Naive thymus-derived CD4-positive, alpha-beta T cell (primary cell): ENCODE measurements around the gene PEX6. TPM values are rescaled to one million over a fixed set of nuclear protein-coding genes. Genes with fewer than 3 reads are reported as not detected.

Experiments used
- ATAC-seq: fragments of 150-1000 bp; cut with Tn5 transposase; 2 replicates; pipeline ENCODE4 v1.10.0; 2021; ENCODE audit warnings: mild to moderate bottlenecking, moderate library complexity
- CTCF ChIA-PET: fragments of 350-600 bp; sonication (Branson Sonifier 250); formaldehyde crosslinking; loops from one replicate; lab custom pipeline; 2021; ENCODE audit warnings: antibody characterized with exemption; lab: Charles Lee
- POLR2A ChIA-PET: fragments of 350-600 bp; sonication (Branson Sonifier 250); formaldehyde crosslinking; loops from one replicate; lab custom pipeline; 2021; ENCODE audit warnings: antibody characterized with exemption, inconsistent platforms; lab: Charles Lee
- DNase-seq, 9 donors: peaks; one replicate each; pipeline versions ENCODE4 v3.0.0 to v3.0.0-alpha.2; 2020 to 2022; ENCODE audit warnings: mixed read lengths in 1 of 9
- H3K27ac ChIP-seq: one replicate; pipeline ENCODE4 v1.7.0; 2013; ENCODE audit warnings: mild to moderate bottlenecking, low read depth, low read length, moderate library complexity
- H3K27me3 ChIP-seq, 2 donors: one replicate each; pipeline ENCODE4 v1.7.0; 2013; ENCODE audit warnings: low read length in 2 of 2, mild to moderate bottlenecking in 2 of 2, moderate library complexity in 2 of 2; ENCODE audit not compliant: control insufficient read depth in 2 of 2, insufficient read depth in 2 of 2
- H3K36me3 ChIP-seq, 3 experiments: 1 replicate in 2 of 3; 2 replicates in 1 of 3; pipeline ENCODE4 v1.7.0; 2013; ENCODE audit warnings: low read length in 3 of 3, mild to moderate bottlenecking in 3 of 3, moderate library complexity in 1 of 3; ENCODE audit not compliant: insufficient read depth in 3 of 3, control insufficient read depth in 2 of 3
- H3K4me1 ChIP-seq, 2 donors: one replicate each; pipeline ENCODE4 v1.7.0; 2013; ENCODE audit warnings: low read length in 2 of 2, mild to moderate bottlenecking in 2 of 2, moderate library complexity in 1 of 2; ENCODE audit not compliant: control insufficient read depth in 2 of 2, insufficient read depth in 2 of 2
- H3K4me3 ChIP-seq: 2 replicates; pipeline ENCODE4 v1.7.0; 2013; ENCODE audit warnings: mild to moderate bottlenecking, low read length
- H3K9me3 ChIP-seq, 3 experiments: 1 replicate in 2 of 3; 2 replicates in 1 of 3; pipeline ENCODE4 v1.7.0; 2013; ENCODE audit warnings: low read length in 3 of 3; ENCODE audit not compliant: control insufficient read depth in 2 of 3
- H3K27ac Mint-ChIP-seq, 9 donors: one replicate each; pipeline ENCODE4 v1.8.0; 2020 to 2022; ENCODE audit warnings: mixed read lengths in 9 of 9, mild to moderate bottlenecking in 8 of 9, moderate library complexity in 5 of 9, inconsistent platforms in 2 of 9
- H3K27me3 Mint-ChIP-seq, 5 donors: one replicate each; pipeline ENCODE4 v1.8.0; 2021 to 2022; ENCODE audit warnings: mixed read lengths in 5 of 5, mild to moderate bottlenecking in 1 of 5
- H3K36me3 Mint-ChIP-seq, 5 donors: one replicate each; pipeline ENCODE4 v1.8.0; 2020 to 2022; ENCODE audit warnings: mixed read lengths in 5 of 5, mild to moderate bottlenecking in 3 of 5, inconsistent platforms in 1 of 5
- H3K4me1 Mint-ChIP-seq, 7 donors: one replicate each; pipeline ENCODE4 v1.8.0; 2020 to 2022; ENCODE audit warnings: mixed read lengths in 7 of 7, mild to moderate bottlenecking in 3 of 7, inconsistent platforms in 1 of 7
- H3K4me3 Mint-ChIP-seq, 10 donors: one replicate each; pipeline ENCODE4 v1.8.0; 2020 to 2022; ENCODE audit warnings: mild to moderate bottlenecking in 10 of 10, mixed read lengths in 10 of 10, moderate library complexity in 6 of 10, inconsistent platforms in 2 of 10
- H3K9me3 Mint-ChIP-seq, 11 donors: one replicate each; pipeline ENCODE4 v1.8.0; 2020 to 2022; ENCODE audit warnings: mixed read lengths in 11 of 11, mild to moderate bottlenecking in 4 of 11, inconsistent platforms in 1 of 11, moderate library complexity in 1 of 11
- intact Hi-C, 2 donors: fragments of 100-400 bp; cut with micrococcal nuclease; formaldehyde crosslinking; loops; one replicate each; pipeline ENCODE4 v1.15.1; 2023
- polyA plus RNA-seq, 2 donors: library from polyadenylated mRNA; unstranded; fragments of 300-500 nt; fragmentation: Illumina TruSeq; gene quantifications; one replicate each; pipeline ENCODE4 v1.2.3, GENCODE V29; 2021
- total RNA-seq, 6 experiments: library from RNA in 5 of 6; stranded (reverse) in 5 of 6; gene quantifications; 1 replicate in 5 of 6; 2 replicates in 1 of 6; pipeline ENCODE4 v1.2.3 and lab custom pipeline; 2021 to 2026

Gene PEX6
- total and polyA plus RNA-seq, 7 experiments from 2014 or later = 14.1 to 42.3 (median 24.6) TPM

DNA sequence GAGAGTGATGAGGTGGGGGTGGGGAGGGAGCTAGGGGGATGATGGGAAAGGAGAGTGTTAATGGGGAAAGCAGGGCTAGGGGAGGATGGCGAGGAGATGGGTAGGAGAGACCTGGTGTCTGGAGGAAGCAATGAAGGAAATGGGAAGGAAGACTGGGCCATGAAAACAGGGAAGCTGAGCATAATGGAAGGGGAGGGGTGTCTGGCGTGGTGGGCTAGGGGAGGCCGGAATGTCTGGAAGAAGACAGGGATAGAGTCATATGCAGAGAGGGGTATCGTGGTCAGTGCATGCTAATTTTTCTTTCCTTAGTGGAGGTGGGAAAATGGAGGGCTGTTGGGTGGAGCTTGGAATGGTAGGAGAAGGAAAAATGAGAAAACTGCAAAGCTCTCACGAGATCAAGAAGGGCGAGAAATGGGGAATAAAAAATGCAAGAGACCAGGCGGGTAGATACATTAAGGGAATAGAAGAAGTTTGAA is 35.5 kb upstream of the PEX6 start:
- Histone ChIP-seq H3K36me3 (peaks cover 3 to 60% (median 8%) of the 10 kb centered on the region in 3 experiments), H3K4me1 (peaks cover 20 to 31% of the 10 kb centered on the region in 2 donors)
- H3K27ac Mint-ChIP-seq = peak overlapping the region; percentile 82 to 97 (median 92)

DNA sequence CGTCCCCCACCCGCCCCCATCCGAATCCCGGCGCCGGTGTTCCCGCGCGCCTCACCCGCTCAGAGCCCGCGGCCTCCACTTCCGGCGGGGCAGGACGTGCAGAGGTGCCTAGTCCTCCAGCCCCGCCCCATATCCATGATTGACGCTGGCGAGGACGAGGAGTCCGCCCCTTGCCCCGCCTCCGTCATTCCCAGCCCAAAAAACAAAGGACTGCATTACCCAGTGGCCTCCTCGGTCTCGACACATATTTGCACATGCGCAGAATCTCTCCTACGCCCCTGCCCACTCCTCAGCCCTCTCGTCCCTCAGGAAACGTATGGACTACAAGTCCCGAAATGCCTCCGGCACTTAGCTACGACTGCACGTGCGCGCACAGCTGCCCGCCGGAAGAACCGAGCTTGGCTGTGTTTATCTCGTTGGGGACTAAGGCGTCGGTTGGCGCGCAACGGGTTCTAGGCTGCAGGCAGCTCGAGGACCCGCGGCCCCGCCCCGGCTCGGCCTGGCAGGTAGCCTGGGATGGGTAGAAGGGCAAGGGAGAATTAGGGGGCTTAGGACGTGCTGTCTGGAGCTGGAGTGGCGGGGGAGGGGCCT is 35.0 kb upstream of the PEX6 start, which contains the start of the genes KLHDC3 and MEA1:
Gene KLHDC3, plus strand, starts transcription at position 407 of the 591 bp plus-strand sequence. CDS start 2,944 bp downstream, outside the sequence.
Gene MEA1, minus strand, starts transcription at position 104 of the 591 bp plus-strand sequence. CDS start 133 bp downstream, outside the sequence.
- ChIA-PET POLR2A (interaction anchor here (0.6 to 4.6 kb wide), 19 partner anchors 9 to 964 kb away, joined by 3 to 70 read pairs (median 5); partner anchors contain the start of genes CNPY3, CUL7, DNPH1 and KLC4), CTCF (interaction anchor here (0.9 to 1.5 kb wide), 3 partner anchors 9 to 40 kb away, joined by 3 to 7 read pairs (median 5); no protein-coding TSS in a partner anchor)
- H3K27me3 Mint-ChIP-seq = peaks cover 0 to 3% (median 0%) of the 10 kb centered on the region in 5 donors
- Histone ChIP-seq H3K9me3 (no peaks in the 10 kb centered on the region), H3K27ac (peak within 1 kb of the TSS; percentile 84), H3K27me3 (no peaks in the 10 kb centered on the region), H3K4me1 (peaks cover 20 to 31% of the 10 kb centered on the region in 2 donors), H3K4me3 (peak within 1 kb of the TSS; percentile 73), H3K36me3 (peaks cover 3 to 61% (median 5%) of the 10 kb centered on the region in 3 experiments)
- peaks cover 45 to 78% (median 58%) of the 10 kb centered on the region in 7 donors for H3K4me1 Mint-ChIP-seq
- ATAC-seq = peak; percentile 98
- H3K27ac Mint-ChIP-seq = peak within 1 kb of the TSS; percentile 82 to 97 (median 92)
- intact Hi-C loops = loop anchor here (1.0 to 5.0 kb wide), 22 partner anchors 8 to 1942 kb away; partner anchors contain the start of genes CNPY3 (in 2 of the 2), CUL7 (in 2 of the 2), KLC4 (in 2 of the 2) and MRPL2 (in 2 of the 2)
- H3K36me3 Mint-ChIP-seq = peaks cover 0 to 28% (median 5%) of the 10 kb centered on the region in 5 donors
- peak within 1 kb of the TSS; percentile 85 to 99 (median 92) for H3K4me3 Mint-ChIP-seq
- DNase-seq = peak; percentile 83 to 100 (median 99)
- peaks cover 0 to 1% (median 0%) of the 10 kb centered on the region in 11 donors for H3K9me3 Mint-ChIP-seq

More for the DNA sequence above, 35.5 kb upstream of the PEX6 start:
- H3K9me3 Mint-ChIP-seq = peaks cover 0 to 1% (median 0%) of the 10 kb centered on the region in 11 donors
- H3K4me3 Mint-ChIP-seq = peak overlapping the region; percentile 85 to 99 (median 92)
- Histone ChIP-seq H3K27me3 (no peaks in the 10 kb centered on the region), H3K27ac (peak overlapping the region; percentile 84), H3K9me3 (no peaks in the 10 kb centered on the region), H3K4me3 (peak overlapping the region; percentile 73)
- ChIA-PET CTCF (interaction anchor here (0.6 to 1.5 kb wide), 4 partner anchors 10 to 121 kb away, joined by 3 to 7 read pairs (median 4); no protein-coding TSS in a partner anchor), POLR2A (interaction anchor here (0.6 to 4.6 kb wide), 16 partner anchors 8 to 965 kb away, joined by 3 to 70 read pairs (median 5); partner anchors contain the start of genes CNPY3, CUL7, DNPH1 and KLC4)
- peaks cover 0 to 31% (median 9%) of the 10 kb centered on the region in 5 donors for H3K36me3 Mint-ChIP-seq
- H3K4me1 Mint-ChIP-seq = peaks cover 49 to 82% (median 59%) of the 10 kb centered on the region in 7 donors
- ATAC-seq = no peak
- no peak for DNase-seq
- H3K27me3 Mint-ChIP-seq = peaks cover 0 to 3% (median 0%) of the 10 kb centered on the region in 5 donors
- intact Hi-C loops = loop anchor here (1.0 to 5.0 kb wide), 18 partner anchors 8 to 1942 kb away; partner anchors contain the start of genes CUL7 (in 2 of the 2), KLC4 (in 2 of the 2), MRPL2 (in 2 of the 2) and POLR1C (in 2 of the 2)

DNA sequence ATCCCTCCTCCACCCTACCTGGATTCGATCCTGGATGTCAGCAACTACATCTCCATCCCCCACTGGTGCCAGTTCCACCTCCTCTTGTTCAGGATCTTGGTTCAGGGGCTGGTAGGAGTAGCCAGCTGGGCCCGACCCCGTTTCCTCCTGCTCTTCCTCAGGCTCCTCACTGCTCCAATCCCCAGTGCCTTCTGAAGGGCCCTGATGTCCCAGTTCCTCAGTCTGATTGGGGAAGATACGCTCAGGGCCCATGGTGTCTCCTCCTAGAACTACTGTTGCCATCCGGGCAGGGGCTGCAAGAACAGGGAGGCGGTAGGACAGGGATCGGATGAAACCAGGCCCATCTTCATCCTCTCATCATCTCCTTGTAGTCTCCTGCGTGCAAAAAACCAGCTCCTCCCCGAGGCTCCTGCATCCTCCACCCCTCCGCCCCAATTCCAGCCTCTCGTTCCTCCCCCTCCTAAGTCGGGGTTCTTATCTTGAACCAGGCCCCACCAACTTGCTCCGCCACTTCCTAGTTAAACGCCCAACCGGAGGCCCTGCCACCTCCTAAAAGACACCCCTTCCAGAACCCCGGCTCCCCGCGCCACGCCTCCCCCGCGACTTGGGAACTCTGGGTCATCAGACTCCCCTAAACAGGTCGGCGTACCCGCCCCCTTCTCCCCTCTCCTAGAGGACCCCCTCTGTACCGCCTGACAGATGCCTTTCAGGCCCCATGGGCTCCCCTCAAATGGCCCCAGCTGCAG is 34.3 kb upstream of the PEX6 start:
- H3K27me3 Mint-ChIP-seq = peaks cover 0 to 3% (median 0%) of the 10 kb centered on the region in 5 donors
- ATAC-seq = no peak

DNA sequence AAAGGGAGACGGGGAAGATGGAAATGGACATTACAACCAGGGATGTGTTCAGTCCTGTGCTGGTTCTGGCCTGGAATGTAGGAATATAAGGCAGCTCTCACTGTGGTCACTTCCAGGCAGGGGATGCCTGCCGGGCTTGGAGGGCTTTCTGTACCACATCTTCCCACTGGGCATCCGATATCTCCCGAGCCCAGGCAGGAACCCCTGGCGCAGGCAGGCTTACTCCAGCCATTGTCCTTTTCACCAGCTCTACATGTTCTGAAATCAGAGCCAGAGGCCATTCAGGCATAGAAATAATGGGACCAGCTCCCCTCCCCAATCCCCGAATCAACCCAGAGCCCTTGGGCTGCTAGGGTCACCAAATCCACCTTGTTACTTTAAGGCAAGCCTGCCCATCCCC is 33.4 kb upstream of the PEX6 start:
- Mint-ChIP-seq H3K4me1 (peaks cover 42 to 67% (median 51%) of the 10 kb centered on the region in 7 donors), H3K36me3 (peaks cover 0 to 27% (median 6%) of the 10 kb centered on the region in 5 donors), H3K27ac (peak overlapping the region in 7 of 9 donors; percentile 41 to 97 (median 88)), H3K4me3 (peak overlapping the region; percentile 85 to 99 (median 92)), H3K9me3 (peaks cover 0 to 1% (median 0%) of the 10 kb centered on the region in 11 donors), H3K27me3 (peaks cover 0 to 3% (median 0%) of the 10 kb centered on the region in 5 donors)
- Histone ChIP-seq H3K36me3 (peaks cover 0 to 61% (median 8%) of the 10 kb centered on the region in 3 experiments), H3K4me3 (no peak overlapping the region), H3K27me3 (no peaks in the 10 kb centered on the region), H3K27ac (peak overlapping the region; percentile 82), H3K9me3 (no peaks in the 10 kb centered on the region), H3K4me1 (peaks cover 20 to 31% of the 10 kb centered on the region in 2 donors)
- POLR2A ChIA-PET = interaction anchor here (0.6 to 4.6 kb wide), 12 partner anchors 9 to 133 kb away, joined by 3 to 70 read pairs (median 3); partner anchors contain the start of genes CNPY3, CUL7, PEX6 and PPP2R5D
- DNase-seq = no peak
- intact Hi-C loops = loop anchor here (5.0 kb wide), 6 partner anchors 240 to 1940 kb away; partner anchors contain the start of genes GTPBP2 (in 1 of the 2), NFYA (in 1 of the 2), OARD1 (in 1 of the 2) and POLH (in 1 of the 2)
- CTCF ChIA-PET = interaction anchor here (0.6 kb wide), 2 partner anchors 111 to 130 kb away, joined by 3 read pairs; no protein-coding TSS in a partner anchor
- ATAC-seq = no peak

More for the DNA sequence above, 34.3 kb upstream of the PEX6 start:
- POLR2A ChIA-PET = interaction anchor here (0.6 to 4.6 kb wide), 18 partner anchors 9 to 267 kb away, joined by 3 to 70 read pairs (median 6); partner anchors contain the start of genes CNPY3, CUL7, DNPH1 and KLC4
- peak overlapping the region; percentile 82 to 97 (median 92) for H3K27ac Mint-ChIP-seq
- CTCF ChIA-PET = interaction anchor here (0.6 to 1.5 kb wide), 7 partner anchors 9 to 473 kb away, joined by 3 to 7 read pairs (median 3); no protein-coding TSS in a partner anchor
- Histone ChIP-seq H3K36me3 (peaks cover 0 to 61% (median 3%) of the 10 kb centered on the region in 3 experiments), H3K27me3 (no peaks in the 10 kb centered on the region), H3K4me3 (peak overlapping the region; percentile 73), H3K4me1 (peaks cover 20 to 31% of the 10 kb centered on the region in 2 donors), H3K27ac (peak overlapping the region; percentile 82), H3K9me3 (no peaks in the 10 kb centered on the region)
- H3K36me3 Mint-ChIP-seq = peaks cover 0 to 28% (median 5%) of the 10 kb centered on the region in 5 donors
- H3K9me3 Mint-ChIP-seq = peaks cover 0 to 1% (median 0%) of the 10 kb centered on the region in 11 donors
- intact Hi-C loops = loop anchor here (1.0 to 5.0 kb wide), 11 partner anchors 34 to 1941 kb away; partner anchors contain the start of genes PEX6 (in 2 of the 2), CNPY3 (in 1 of the 2), GTPBP2 (in 1 of the 2) and NFYA (in 1 of the 2)
- peaks cover 45 to 76% (median 58%) of the 10 kb centered on the region in 7 donors for H3K4me1 Mint-ChIP-seq
- peak overlapping the region; percentile 85 to 99 (median 92) for H3K4me3 Mint-ChIP-seq
- no peak for DNase-seq

- no peak for ATAC-seq
- no peaks in the 10 kb centered on the region for H3K27me3 ChIP-seq
- no peak overlapping the region for H3K27ac ChIP-seq
- no peaks in the 10 kb centered on the region for H3K9me3 ChIP-seq
- ChIA-PET POLR2A (interaction anchor here (0.8 to 2.0 kb wide), 9 partner anchors 10 to 82 kb away, joined by 3 to 9 read pairs (median 3); partner anchors contain the start of genes CNPY3, CUL7, KLC4 and MRPL2), CTCF (interaction anchor here (0.6 to 0.7 kb wide), 2 partner anchors 118 to 132 kb away, joined by 3 to 4 read pairs; no protein-coding TSS in a partner anchor)
- H3K4me1 ChIP-seq = peaks cover 20 to 27% of the 10 kb centered on the region in 2 donors
- Mint-ChIP-seq H3K36me3 (peaks cover 0 to 31% (median 8%) of the 10 kb centered on the region in 5 donors), H3K27ac (peak overlapping the region in 4 of 9 donors; percentile 36 to 94 (median 58)), H3K4me3 (peak overlapping the region in 5 of 10 donors; percentile 2 to 76 (median 4)), H3K27me3 (peaks cover 0 to 3% (median 0%) of the 10 kb centered on the region in 5 donors), H3K4me1 (peaks cover 37 to 60% (median 45%) of the 10 kb centered on the region in 7 donors), H3K9me3 (peaks cover 0 to 1% (median 0%) of the 10 kb centered on the region in 11 donors)
- no peak overlapping the region for H3K4me3 ChIP-seq
- intact Hi-C loops = loop anchor here (5.0 kb wide), 6 partner anchors 239 to 1939 kb away; partner anchors contain the start of genes GTPBP2 (in 1 of the 2), NFYA (in 1 of the 2), OARD1 (in 1 of the 2) and POLH (in 1 of the 2)
- H3K36me3 ChIP-seq = peaks cover 0 to 62% (median 10%) of the 10 kb centered on the region in 3 experiments
- no peak for DNase-seq
Measured at GRCh38 chr6:43011207-43011606, 32.2 kb upstream of the PEX6 start.
